GM12878 (cell line): Measurements from ENCODE around the gene TFF1. TPM values are rescaled to one million over a fixed set of nuclear protein-coding genes. Genes with fewer than 3 reads are reported as not detected.

Experiments
- ATAC-seq: fragments of 200-7000 bp; cut with Tn5 transposase; 3 replicates; pipeline ENCODE4 v1.9.1; 2020; ENCODE audit warnings: mild to moderate bottlenecking, moderate library complexity
- BruUV-seq: library from RNA; stranded (reverse); fragments of 400-500 nt; replicated peaks from 2 replicates; lab custom pipeline; 2021; lab: Mats Ljungman, UMichigan
- CTCF ChIA-PET: fragments of 300-600 bp; sonication (Branson Sonifier 250); formaldehyde crosslinking; extraction: SDS; loops from one replicate; lab custom pipeline; 2021; ENCODE audit warnings: inconsistent platforms; lab: Yijun Ruan, JAX
- POLR2A ChIA-PET: fragments of 350-600 bp; formaldehyde crosslinking; extraction: SDS; loops from one replicate; lab custom pipeline; 2021; ENCODE audit warnings: inconsistent platforms; lab: Charles Lee
- RAD21 ChIA-PET: fragments of 300-600 bp; sonication (Branson Sonifier 250); formaldehyde crosslinking; loops from one replicate; lab custom pipeline; 2023; ENCODE audit warnings: antibody characterized with exemption; ENCODE audit not compliant: unreplicated experiment; lab: Charles Lee
- SMC1A ChIA-PET: fragments of 300-600 bp; sonication (Branson Sonifier 250); formaldehyde crosslinking; loops from one replicate; lab custom pipeline; 2023; ENCODE audit not compliant: unreplicated experiment, uncharacterized antibody; lab: Charles Lee
- DNase-seq: peaks from one replicate; pipeline ENCODE4 v3.0.0-alpha.2; 2011; ENCODE audit warnings: low read depth, low spot score
- FAIRE-seq: peaks from 3 replicates; lab custom pipeline; 2011; peaks lifted over from hg19 to GRCh38; lab: Jason Lieb, UNC
- H2AFZ ChIP-seq: 2 replicates; pipeline ENCODE4 v1.6.0; 2011; ENCODE audit warnings: low read depth, low read length, control low read depth; ENCODE audit not compliant: control insufficient read depth
- H3K27ac ChIP-seq: 2 replicates; pipeline ENCODE4 v1.5.1; 2011; ENCODE audit warnings: control low read depth; ENCODE audit not compliant: control insufficient read depth, insufficient read depth
- H3K27me3 ChIP-seq, 2 experiments: replicated peaks in 1 of 2; 2 replicates each; pipeline versions ENCODE4 v1.6.0 to v1.6.1; 2011; ENCODE audit warnings: low read length in 1 of 2; ENCODE audit not compliant: control insufficient read depth in 2 of 2, insufficient read depth in 2 of 2
- H3K36me3 ChIP-seq, 2 experiments: 2 replicates each; pipeline ENCODE4 v1.5.1; 2011; ENCODE audit warnings: low read length in 1 of 2; ENCODE audit not compliant: control insufficient read depth in 2 of 2, insufficient read depth in 2 of 2
- H3K4me1 ChIP-seq: 2 replicates; pipeline ENCODE4 v1.6.1; 2011; ENCODE audit warnings: mild to moderate bottlenecking, low read length, moderate library complexity, mixed read lengths; ENCODE audit not compliant: control insufficient read depth, insufficient read depth
- H3K4me2 ChIP-seq: 2 replicates; pipeline ENCODE4 v1.6.0; 2011; ENCODE audit warnings: control low read depth; ENCODE audit not compliant: control insufficient read depth, insufficient read depth
- H3K4me3 ChIP-seq: fragments of 200-600 bp; sonication (generic); 2 replicates; pipeline ENCODE4 v1.5.1; 2016
- H3K79me2 ChIP-seq: 2 replicates; pipeline ENCODE4 v1.6.0; 2011; ENCODE audit warnings: low read length; ENCODE audit not compliant: control insufficient read depth, insufficient read depth
- H3K9ac ChIP-seq: 2 replicates; pipeline ENCODE4 v1.8.0; 2011; ENCODE audit warnings: low read length, control low read depth, mixed read lengths; ENCODE audit not compliant: control insufficient read depth, insufficient read depth
- H3K9me3 ChIP-seq: replicated peaks from 3 replicates; pipeline ENCODE4 v1.5.1; 2011; ENCODE audit warnings: mild to moderate bottlenecking, low read length; ENCODE audit not compliant: control insufficient read depth, insufficient read depth
- H4K20me1 ChIP-seq: 2 replicates; pipeline ENCODE4 v1.6.0; 2011; ENCODE audit not compliant: control insufficient read depth, insufficient read depth
- ATF7 ChIP-seq: fragments of 450-650 bp; IDR thresholded peaks from 2 replicates; pipeline ENCODE4 v1.6.1; 2016; ENCODE audit warnings: low read depth, mild to moderate bottlenecking
- EZH2 ChIP-seq: IDR thresholded peaks from 2 replicates; pipeline ENCODE4 v1.6.1; 2012; ENCODE audit warnings: low read depth, mild to moderate bottlenecking, control low read depth, inconsistent platforms, low read length, borderline replicate concordance; ENCODE audit not compliant: control insufficient read depth
- IKZF1 ChIP-seq: fragments of 450-650 bp; conservative IDR thresholded peaks from 2 replicates; pipeline ENCODE4 v1.6.1; 2017; ENCODE audit warnings: antibody characterized with exemption, mild to moderate bottlenecking
- IRF4 ChIP-seq: IDR thresholded peaks from 2 replicates; pipeline ENCODE4 v1.6.1; 2011; ENCODE audit warnings: low read depth, low read length
- MTA3 ChIP-seq: IDR thresholded peaks from 2 replicates; pipeline ENCODE4 v1.6.1; 2012; ENCODE audit warnings: low read length, inconsistent platforms, borderline replicate concordance
- NBN ChIP-seq: fragments of 450-650 bp; IDR thresholded peaks from 2 replicates; pipeline ENCODE4 v1.6.1; 2016
- PAX5 ChIP-seq: IDR thresholded peaks from 2 replicates; pipeline ENCODE4 v1.6.1; 2011; ENCODE audit warnings: low read depth, low read length, borderline replicate concordance
- POLR2AphosphoS5 ChIP-seq: IDR thresholded peaks from 2 replicates; pipeline ENCODE4 v1.6.1; 2011; ENCODE audit warnings: mild to moderate bottlenecking, low read length, inconsistent platforms
- SMAD5 ChIP-seq: IDR thresholded peaks from 2 replicates; pipeline ENCODE4 v1.6.1; 2016; ENCODE audit warnings: antibody characterized with exemption, low read depth
- TCF3 ChIP-seq: IDR thresholded peaks from 2 replicates; pipeline ENCODE4 v1.6.1; 2012; ENCODE audit warnings: low read depth, mild to moderate bottlenecking, low read length, borderline replicate concordance; ENCODE audit not compliant: insufficient read depth
- YBX1 ChIP-seq: fragments of 450-650 bp; IDR thresholded peaks from 2 replicates; pipeline ENCODE4 v1.6.1; 2016; ENCODE audit warnings: antibody characterized with exemption
- WGBS: methylation state at CpG from one replicate; pipeline ENCODE4 v1.1.6; 2016; ENCODE audit warnings: low lambda C conversion rate; ENCODE audit not compliant: insufficient replicate concordance, insufficient coverage; ENCODE audit errors: missing lambda C conversion rate; 5-methylcytosine and 5-hydroxymethylcytosine counted together
- in situ Hi-C: fragments of 300-500 bp; cut with MboI; formaldehyde crosslinking; loops from 9 replicates; pipeline ENCODE4 v1.14.3; 2018; ENCODE audit warnings: mixed read lengths
- intact Hi-C: fragments of 100-400 bp; cut with micrococcal nuclease; formaldehyde crosslinking; loops from one replicate; pipeline ENCODE4 v1.14.2; 2022; ENCODE audit not compliant: unreplicated experiment
- polyA plus RNA-seq, 11 experiments: library from polyadenylated mRNA; depleted of rRNA in 4 of 11; unstranded in 6 of 11; stranded (reverse) in 5 of 11; fragments of >200 nt; fragmentation: Nextera tagmentation in 4 of 11; fragmentation: Illumina TruSeq in 1 of 11; extraction: Ambion mirVana in 4 of 11; extraction: Trizol in 1 of 11; gene quantifications; 1 replicate in 1 of 11; 2 replicates in 10 of 11; pipeline versions ENCODE4 v1.2.1 to v1.2.3, GENCODE V29; 2011 to 2016; ENCODE audit warnings: inconsistent platforms in 2 of 11, missing spikeins in 2 of 11, low read depth in 1 of 11
- total RNA-seq, 4 experiments: library from RNA; depleted of rRNA in 3 of 4; stranded (reverse); fragments of >200 nt in 3 of 4; fragmentation: Illumina TruSeq in 1 of 4; extraction: Trizol in 1 of 4; gene quantifications; 2 replicates each; pipeline versions ENCODE4 v1.2.1 to v1.2.3, GENCODE V29; 2013 to 2021
- TF ChIP-seq, protein P1 (sequence below): fragments of 450-650 bp; conservative IDR thresholded peaks from 2 replicates; pipeline ENCODE4 v1.6.1; 2017; ENCODE audit warnings: mild to moderate bottlenecking, moderate library complexity
- TF ChIP-seq, protein P2 (sequence below): IDR thresholded peaks from 2 replicates; pipeline ENCODE4 v1.6.1; 2012; ENCODE audit warnings: low read depth, low read length, improper control_type of control experiment
- TF ChIP-seq, protein P3 (sequence below): fragments of 150-350 bp; IDR thresholded peaks from 2 replicates; pipeline ENCODE4 v1.6.1; 2014; ENCODE audit warnings: mild to moderate bottlenecking, low read depth, low read length
- TF ChIP-seq, protein P4 (sequence below), 3 experiments: IDR thresholded peaks in 2 of 3; conservative IDR thresholded peaks in 1 of 3; 2 replicates each; pipeline ENCODE4 v1.5.1; 2011; ENCODE audit warnings: low read depth in 3 of 3, low read length in 3 of 3, mild to moderate bottlenecking in 3 of 3, control low read depth in 2 of 3, moderate library complexity in 2 of 3, inconsistent platforms in 1 of 3, mixed read lengths in 1 of 3; ENCODE audit not compliant: control insufficient read depth in 2 of 3, insufficient read depth in 1 of 3; ENCODE audit errors: extremely low read depth in 1 of 3

The TFF1 gene
- total and polyA plus RNA-seq, 10 of the 15 experiments (the other 5 are each of a cell fraction or from before 2014, with no cell fraction given) = 0.13 TPM; not detected in 9

DNA sequence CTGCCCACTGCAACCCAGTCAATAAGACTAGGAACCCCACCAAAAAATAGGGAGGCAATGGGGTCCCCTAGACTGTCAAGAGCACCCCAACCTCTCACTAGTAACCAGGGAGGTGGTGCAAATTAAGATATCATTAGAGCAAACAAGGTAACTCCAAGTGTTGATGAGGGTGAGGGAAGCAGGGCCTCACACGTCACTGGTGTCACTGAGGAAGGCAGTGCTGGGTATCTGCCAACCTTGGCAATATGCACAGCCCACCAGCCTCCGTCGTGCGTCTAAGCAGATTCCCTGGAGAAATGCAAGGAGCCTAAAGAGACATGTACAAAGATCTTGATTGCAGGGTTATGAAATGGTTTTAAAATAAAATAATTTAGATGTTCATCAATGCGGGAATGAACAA, 41.1 kb upstream of the TFF1 start:
- ChIA-PET SMC1A (interaction anchor here (1.5 to 2.8 kb wide), 2 partner anchors 9 to 15 kb away, joined by 8 to 10 read pairs; no protein-coding TSS in a partner anchor), CTCF (no interaction called here), RAD21 (no interaction called here), POLR2A (no interaction called here)
- Histone ChIP-seq H3K36me3 (no peaks in the 10 kb centered on the region), H3K4me3 (no peak overlapping the region), H3K4me2 (no peak overlapping the region), H3K27me3 (no peaks in the 10 kb centered on the region), H3K79me2 (no peaks in the 10 kb centered on the region), H3K4me1 (peaks cover 5% of the 10 kb centered on the region), H4K20me1 (no peaks in the 10 kb centered on the region), H3K27ac (no peak overlapping the region), H2AFZ (no peak overlapping the region), H3K9ac (no peak overlapping the region), H3K9me3 (no peaks in the 10 kb centered on the region; the same call in 2 of the 3 replicates)
- intact Hi-C loops (no loop called here), in situ Hi-C loops (no loop called here)
- no peak for ATAC-seq
- no peak for FAIRE-seq
- no TSS peak for BruUV-seq
- 91% methylated on average over 5 of the region's 5 CpGs for WGBS
- TF ChIP-seq, protein P1, sequence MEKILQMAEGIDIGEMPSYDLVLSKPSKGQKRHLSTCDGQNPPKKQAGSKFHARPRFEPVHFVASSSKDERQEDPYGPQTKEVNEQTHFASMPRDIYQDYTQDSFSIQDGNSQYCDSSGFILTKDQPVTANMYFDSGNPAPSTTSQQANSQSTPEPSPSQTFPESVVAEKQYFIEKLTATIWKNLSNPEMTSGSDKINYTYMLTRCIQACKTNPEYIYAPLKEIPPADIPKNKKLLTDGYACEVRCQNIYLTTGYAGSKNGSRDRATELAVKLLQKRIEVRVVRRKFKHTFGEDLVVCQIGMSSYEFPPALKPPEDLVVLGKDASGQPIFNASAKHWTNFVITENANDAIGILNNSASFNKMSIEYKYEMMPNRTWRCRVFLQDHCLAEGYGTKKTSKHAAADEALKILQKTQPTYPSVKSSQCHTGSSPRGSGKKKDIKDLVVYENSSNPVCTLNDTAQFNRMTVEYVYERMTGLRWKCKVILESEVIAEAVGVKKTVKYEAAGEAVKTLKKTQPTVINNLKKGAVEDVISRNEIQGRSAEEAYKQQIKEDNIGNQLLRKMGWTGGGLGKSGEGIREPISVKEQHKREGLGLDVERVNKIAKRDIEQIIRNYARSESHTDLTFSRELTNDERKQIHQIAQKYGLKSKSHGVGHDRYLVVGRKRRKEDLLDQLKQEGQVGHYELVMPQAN = no peak
- no peak for TF ChIP-seq ATF7
- no peak for TF ChIP-seq YBX1
- TF ChIP-seq SMAD5 = no peak
- TF ChIP-seq, protein P2, sequence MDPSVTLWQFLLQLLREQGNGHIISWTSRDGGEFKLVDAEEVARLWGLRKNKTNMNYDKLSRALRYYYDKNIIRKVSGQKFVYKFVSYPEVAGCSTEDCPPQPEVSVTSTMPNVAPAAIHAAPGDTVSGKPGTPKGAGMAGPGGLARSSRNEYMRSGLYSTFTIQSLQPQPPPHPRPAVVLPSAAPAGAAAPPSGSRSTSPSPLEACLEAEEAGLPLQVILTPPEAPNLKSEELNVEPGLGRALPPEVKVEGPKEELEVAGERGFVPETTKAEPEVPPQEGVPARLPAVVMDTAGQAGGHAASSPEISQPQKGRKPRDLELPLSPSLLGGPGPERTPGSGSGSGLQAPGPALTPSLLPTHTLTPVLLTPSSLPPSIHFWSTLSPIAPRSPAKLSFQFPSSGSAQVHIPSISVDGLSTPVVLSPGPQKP = no peak
- TF ChIP-seq PAX5 = no peak
- TF ChIP-seq IRF4 = no peak
- no peak for TF ChIP-seq EZH2
- no peak for TF ChIP-seq IKZF1
- TF ChIP-seq, protein P3, sequence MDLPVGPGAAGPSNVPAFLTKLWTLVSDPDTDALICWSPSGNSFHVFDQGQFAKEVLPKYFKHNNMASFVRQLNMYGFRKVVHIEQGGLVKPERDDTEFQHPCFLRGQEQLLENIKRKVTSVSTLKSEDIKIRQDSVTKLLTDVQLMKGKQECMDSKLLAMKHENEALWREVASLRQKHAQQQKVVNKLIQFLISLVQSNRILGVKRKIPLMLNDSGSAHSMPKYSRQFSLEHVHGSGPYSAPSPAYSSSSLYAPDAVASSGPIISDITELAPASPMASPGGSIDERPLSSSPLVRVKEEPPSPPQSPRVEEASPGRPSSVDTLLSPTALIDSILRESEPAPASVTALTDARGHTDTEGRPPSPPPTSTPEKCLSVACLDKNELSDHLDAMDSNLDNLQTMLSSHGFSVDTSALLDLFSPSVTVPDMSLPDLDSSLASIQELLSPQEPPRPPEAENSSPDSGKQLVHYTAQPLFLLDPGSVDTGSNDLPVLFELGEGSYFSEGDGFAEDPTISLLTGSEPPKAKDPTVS = no peak
- TF ChIP-seq, protein P4, sequence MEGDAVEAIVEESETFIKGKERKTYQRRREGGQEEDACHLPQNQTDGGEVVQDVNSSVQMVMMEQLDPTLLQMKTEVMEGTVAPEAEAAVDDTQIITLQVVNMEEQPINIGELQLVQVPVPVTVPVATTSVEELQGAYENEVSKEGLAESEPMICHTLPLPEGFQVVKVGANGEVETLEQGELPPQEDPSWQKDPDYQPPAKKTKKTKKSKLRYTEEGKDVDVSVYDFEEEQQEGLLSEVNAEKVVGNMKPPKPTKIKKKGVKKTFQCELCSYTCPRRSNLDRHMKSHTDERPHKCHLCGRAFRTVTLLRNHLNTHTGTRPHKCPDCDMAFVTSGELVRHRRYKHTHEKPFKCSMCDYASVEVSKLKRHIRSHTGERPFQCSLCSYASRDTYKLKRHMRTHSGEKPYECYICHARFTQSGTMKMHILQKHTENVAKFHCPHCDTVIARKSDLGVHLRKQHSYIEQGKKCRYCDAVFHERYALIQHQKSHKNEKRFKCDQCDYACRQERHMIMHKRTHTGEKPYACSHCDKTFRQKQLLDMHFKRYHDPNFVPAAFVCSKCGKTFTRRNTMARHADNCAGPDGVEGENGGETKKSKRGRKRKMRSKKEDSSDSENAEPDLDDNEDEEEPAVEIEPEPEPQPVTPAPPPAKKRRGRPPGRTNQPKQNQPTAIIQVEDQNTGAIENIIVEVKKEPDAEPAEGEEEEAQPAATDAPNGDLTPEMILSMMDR (IDR thresholded peaks at IDR 0.05 in 2 of 3, conservative IDR thresholded peaks at IDR 0.05 in 1 of 3; ENCODE audit: control insufficient read depth in 2 of 3, extremely low read depth in 1 of 3, insufficient read depth in 1 of 3, low read depth in 3 of 3, low read length in 3 of 3) = no peak
- TF ChIP-seq TCF3 = no peak
- TF ChIP-seq MTA3 = no peak
- TF ChIP-seq POLR2AphosphoS5 = no peak
- no peak for TF ChIP-seq NBN
- no peak for DNase-seq
